ENCODE results near the gene WDR33.

Gene WDR33

DNA sequence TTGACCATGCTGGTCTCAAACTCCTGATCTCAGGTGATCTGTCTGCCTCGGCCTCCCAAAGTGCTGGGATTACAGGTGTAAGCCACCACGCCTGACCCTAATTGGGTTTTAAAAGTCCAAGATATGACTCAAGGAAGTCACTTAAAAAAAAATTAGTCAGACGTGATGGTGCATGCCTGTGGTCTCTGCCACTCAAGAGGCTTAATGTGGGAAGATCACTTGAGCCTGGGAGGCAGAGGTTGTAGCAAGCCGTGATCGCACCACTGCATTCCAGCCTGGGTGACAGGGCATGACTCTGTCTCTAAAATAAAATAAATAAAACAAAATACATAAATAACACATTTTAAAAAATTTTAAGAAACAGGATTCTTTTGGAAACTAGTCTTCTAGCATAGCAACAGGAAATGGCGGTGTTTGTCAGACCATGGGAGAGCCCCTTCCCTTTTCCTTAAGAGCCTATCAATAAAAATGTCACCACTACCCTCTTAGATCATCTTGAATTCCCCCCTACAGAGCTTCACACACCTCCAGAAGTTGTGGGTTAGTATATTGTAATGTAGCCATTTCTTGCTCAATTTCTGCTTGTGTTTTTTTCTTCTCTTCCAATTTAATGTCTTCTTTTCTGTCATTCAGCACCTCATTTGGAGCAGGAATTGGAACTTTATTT is 89.5 kb downstream of the WDR33 start:
- in situ Hi-C loops (cut with MboI; ENCODE audit: low pct_unique_long_range_greater_than_20kb, low sequenced_read_pairs, unreplicated experiment), result no loop called here
- TF ChIP-seq, protein P1, sequence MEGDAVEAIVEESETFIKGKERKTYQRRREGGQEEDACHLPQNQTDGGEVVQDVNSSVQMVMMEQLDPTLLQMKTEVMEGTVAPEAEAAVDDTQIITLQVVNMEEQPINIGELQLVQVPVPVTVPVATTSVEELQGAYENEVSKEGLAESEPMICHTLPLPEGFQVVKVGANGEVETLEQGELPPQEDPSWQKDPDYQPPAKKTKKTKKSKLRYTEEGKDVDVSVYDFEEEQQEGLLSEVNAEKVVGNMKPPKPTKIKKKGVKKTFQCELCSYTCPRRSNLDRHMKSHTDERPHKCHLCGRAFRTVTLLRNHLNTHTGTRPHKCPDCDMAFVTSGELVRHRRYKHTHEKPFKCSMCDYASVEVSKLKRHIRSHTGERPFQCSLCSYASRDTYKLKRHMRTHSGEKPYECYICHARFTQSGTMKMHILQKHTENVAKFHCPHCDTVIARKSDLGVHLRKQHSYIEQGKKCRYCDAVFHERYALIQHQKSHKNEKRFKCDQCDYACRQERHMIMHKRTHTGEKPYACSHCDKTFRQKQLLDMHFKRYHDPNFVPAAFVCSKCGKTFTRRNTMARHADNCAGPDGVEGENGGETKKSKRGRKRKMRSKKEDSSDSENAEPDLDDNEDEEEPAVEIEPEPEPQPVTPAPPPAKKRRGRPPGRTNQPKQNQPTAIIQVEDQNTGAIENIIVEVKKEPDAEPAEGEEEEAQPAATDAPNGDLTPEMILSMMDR (IDR thresholded peaks at IDR 0.05; ENCODE audit: extremely low read depth, insufficient read depth, missing control alignments), result no peak
- DNase-seq (ENCODE audit: low spot score), result no peak

DNA sequence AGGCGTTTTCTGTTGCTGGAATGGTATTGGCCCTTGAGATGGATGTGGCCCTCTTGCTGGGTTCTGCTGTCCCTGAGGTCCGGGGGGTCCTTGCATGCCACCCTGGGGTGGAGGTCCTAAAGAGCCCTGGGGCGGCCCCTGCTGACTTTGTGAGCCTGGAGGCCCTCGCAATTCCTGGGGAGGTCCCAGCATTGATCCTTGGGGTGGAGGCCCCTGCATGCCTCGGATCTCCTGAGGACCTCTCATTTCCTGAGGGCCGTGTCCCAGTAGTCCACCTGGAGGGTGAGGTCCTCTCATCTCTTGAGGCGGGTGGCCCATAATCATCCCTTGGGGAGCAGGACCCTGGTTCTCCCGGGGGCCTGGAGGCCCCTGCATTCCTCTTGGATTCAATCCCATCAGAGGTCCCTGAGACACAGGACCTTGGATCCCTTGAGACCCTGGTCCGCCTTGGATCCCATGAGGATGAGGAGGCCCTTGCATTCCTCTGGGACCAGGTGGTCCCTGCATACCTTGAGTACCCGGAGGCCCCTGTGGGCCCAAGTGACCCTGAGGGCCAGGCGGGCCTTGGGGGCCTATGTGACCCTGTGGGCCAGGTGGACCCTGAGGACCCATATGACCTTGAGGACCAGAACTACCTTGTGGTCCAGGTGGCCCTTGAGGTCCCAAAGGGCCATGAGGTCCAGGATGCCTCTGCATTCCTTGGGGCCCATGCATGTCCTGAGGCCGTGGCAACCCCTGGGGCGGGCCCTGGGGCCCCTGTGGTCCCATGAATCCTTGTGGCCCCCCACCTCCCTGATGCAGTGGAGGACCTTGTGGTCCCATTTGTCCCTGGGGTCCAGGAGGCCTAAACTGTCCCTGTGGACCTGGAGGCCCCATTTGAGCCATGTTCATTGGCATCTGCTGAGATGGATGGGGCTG is 91.4 kb downstream of the WDR33 start:
- in situ Hi-C loops (cut with MboI; ENCODE audit: low pct_unique_long_range_greater_than_20kb, low sequenced_read_pairs, unreplicated experiment), result no loop called here
- TF ChIP-seq, protein P1 (IDR thresholded peaks at IDR 0.05; ENCODE audit: extremely low read depth, insufficient read depth, missing control alignments), result no peak
- DNase-seq (ENCODE audit: low spot score), result no peak

DNA sequence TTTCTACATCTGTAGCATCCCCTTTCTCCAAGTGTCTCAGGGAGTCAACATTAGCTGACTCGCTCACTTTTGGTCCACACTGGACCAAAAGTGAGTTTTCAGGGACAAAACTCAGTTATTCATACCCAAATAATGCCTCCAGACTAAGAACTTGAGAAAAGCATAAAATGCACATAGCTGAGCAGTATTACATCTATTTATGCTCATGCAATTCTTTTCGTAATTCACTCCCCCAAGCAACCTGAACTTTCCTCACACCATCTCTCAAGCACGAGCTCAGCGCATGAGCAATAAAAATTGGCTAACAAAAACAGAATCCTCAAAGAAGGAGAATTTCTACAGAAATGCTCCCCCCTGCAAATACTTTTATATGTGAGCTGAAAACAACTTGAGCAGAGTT is 92.7 kb downstream of the WDR33 start:
- in situ Hi-C loops (cut with MboI; ENCODE audit: low pct_unique_long_range_greater_than_20kb, low sequenced_read_pairs, unreplicated experiment), result no loop called here
- DNase-seq (ENCODE audit: low spot score), result no peak
- TF ChIP-seq, protein P1 (IDR thresholded peaks at IDR 0.05; ENCODE audit: extremely low read depth, insufficient read depth, missing control alignments), result no peak

DNA sequence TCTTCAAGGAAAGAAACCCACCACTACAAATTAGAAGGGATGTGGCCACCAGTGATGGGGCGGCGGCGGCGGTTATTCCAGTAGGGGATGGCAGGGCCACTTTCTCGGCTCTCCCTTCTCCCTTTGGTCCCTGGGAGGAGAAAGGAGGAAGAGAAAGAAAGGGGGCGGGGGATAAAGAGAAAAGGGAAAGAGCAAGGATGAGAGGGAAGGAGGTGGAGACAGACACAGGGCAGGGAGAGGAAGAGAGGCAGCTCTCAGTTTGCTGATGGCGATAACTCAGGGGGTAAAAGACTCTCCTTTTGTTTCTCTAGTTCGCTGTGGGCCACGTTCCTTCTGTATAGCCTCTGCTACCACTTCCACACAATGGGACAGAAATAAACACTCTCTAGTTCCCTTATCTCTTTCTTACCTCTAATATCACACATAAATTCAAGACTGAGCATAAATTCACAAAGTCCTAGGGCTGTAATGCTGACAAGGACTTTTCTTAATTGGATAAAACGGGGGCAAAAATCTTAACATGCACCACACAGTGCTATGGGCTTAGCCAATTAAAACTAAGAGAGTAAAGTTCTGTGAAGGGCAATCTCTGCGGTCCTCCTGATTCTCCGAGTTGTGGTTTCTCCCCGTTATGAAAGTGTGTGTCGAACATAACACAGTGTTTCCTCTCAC is 95.1 kb downstream of the WDR33 start:
- in situ Hi-C loops (cut with MboI; ENCODE audit: low pct_unique_long_range_greater_than_20kb, low sequenced_read_pairs, unreplicated experiment), result no loop called here
- no peak for DNase-seq (ENCODE audit: low spot score)
- TF ChIP-seq, protein P1 (IDR thresholded peaks at IDR 0.05; ENCODE audit: extremely low read depth, insufficient read depth, missing control alignments), result no peak

DNA sequence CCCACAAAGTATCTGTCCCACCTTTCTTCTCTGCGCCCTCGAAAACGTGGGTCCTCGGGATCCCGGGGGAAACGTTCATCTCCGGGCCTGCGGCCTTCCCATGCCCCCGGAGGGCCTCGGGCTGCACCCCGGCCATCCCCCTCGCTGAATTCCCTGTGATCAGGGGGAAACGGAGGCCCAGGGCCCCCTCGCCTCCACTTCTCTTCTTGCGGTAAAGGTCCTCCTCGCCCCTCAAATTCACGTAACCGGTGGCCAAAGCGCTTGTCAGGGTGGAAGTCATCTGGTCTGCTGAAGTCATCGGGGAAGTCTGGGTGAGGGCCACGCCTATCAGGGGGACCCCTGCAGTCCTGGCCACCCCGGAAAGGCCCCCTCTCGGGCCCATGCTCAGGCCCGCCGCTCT is 97.4 kb downstream of the WDR33 start:
- TF ChIP-seq, protein P1 (IDR thresholded peaks at IDR 0.05; ENCODE audit: extremely low read depth, insufficient read depth, missing control alignments), result no peak
- in situ Hi-C loops (cut with MboI; ENCODE audit: low pct_unique_long_range_greater_than_20kb, low sequenced_read_pairs, unreplicated experiment), result no loop called here
- no peak for DNase-seq (ENCODE audit: low spot score)

DNA sequence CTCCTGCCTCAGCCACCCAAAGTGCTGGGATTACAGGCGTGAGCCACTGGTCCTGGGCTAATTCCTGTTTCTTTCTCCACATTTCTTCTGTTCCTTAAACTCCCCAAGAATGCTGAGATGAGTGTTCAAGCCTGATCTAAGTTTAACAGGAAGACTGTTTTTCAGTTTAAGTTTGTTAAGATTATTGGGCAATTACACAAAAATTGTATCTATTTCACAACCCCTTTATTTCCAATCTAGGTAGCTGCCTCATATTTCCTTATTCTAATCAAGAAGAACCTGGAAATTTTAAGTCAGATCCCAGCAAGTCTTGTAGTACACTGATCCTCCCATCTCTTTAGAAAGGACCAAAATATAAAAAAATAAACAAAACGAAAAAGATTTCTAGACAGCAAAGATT is 98.0 kb downstream of the WDR33 start:
- DNase-seq (ENCODE audit: low spot score), result no peak
- TF ChIP-seq, protein P1 (IDR thresholded peaks at IDR 0.05; ENCODE audit: extremely low read depth, insufficient read depth, missing control alignments), result no peak
- in situ Hi-C loops (cut with MboI; ENCODE audit: low pct_unique_long_range_greater_than_20kb, low sequenced_read_pairs, unreplicated experiment), result no loop called here
